T-helper 22 cell (primary cell): ENCODE data around the gene ZNF688.
"Not testable (repeated sequence)": the region's sequence is repeated elsewhere in the genome, so short reads cannot be mapped to it uniquely, and the experiment has no call there.

Source experiments
- DNase-seq: peaks from one replicate; pipeline ENCODE4 v3.0.0-alpha.2; 2020; ENCODE audit warnings: low read depth

The ZNF688 gene

DNA sequence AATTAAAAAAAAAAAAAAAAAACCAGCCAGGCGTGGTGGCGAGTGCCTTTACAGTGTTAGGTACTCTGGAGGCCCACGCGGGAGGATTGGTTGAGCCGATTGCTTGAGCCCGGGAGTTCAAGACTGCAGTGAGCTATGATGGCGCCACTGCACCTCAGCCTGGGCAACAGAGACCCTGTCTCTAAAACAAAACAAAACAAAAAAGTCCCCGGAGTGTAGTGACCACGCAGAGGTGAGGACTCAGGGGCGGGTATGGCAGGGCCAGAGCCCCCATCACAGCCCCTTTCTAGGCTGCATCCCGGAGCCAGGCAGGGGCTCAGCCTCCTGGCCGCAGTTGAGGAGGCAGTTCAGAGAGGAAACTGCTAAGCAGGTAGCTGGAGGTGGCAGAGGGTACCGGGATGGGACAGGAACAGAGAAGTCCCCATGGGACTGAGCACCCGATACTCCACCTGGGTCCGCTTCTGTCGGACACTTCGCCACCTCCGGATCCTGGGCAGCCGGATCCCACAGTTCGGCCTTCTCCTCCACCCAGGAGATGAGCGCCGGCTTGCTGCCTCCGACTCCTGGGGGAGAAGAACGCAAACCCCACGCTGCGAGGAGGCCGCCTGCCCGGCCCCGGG, 37.7 kb downstream of the ZNF688 start:
- DNase-seq, result no peak

GRCh38 chr16:30533146-30533522, 38.4 kb downstream of the ZNF688 start:
- no peak for DNase-seq

DNA sequence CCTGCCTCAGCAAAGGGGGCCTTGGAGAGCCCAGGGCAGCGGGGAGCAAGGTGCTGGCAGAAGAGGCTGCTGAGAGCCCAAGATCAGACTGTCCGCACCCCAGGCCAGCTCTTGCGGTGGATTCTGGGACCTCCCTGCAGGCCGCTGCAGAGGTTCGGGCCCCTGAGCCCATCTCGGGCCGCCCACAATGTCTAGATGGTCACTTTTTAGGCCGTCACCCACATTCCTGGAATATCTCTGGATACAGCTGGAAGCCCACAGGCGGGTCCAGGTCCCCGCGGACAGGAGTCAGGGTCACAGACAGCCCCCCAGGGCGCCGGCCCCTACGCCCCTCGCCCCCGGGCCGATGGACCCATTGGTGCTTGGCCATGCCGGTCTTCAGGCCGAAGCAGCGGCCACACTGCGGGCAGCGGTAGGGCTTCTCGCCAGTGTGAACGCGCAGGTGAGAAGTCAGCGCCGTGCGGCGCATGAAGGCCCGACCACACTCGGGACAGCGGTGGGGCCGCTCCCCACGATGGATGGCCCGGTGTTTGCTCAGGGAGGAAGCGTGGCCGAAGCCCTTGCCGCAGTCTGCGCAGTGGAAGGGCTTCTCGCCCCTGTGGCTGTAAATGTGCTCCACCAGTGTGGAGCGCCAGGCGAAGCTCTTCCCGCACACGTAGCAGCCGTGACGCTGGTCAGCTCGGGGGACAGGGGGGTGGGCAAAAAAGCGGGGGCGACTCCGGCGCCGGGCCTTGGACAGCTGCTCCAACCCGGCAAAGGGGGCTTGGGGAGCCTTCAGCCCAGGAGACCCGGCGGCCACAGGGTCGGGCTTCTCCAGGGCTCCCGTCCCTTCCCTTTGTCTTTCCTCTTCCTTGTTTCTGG, 39.0 kb downstream of the ZNF688 start:
- no peak for DNase-seq

DNA sequence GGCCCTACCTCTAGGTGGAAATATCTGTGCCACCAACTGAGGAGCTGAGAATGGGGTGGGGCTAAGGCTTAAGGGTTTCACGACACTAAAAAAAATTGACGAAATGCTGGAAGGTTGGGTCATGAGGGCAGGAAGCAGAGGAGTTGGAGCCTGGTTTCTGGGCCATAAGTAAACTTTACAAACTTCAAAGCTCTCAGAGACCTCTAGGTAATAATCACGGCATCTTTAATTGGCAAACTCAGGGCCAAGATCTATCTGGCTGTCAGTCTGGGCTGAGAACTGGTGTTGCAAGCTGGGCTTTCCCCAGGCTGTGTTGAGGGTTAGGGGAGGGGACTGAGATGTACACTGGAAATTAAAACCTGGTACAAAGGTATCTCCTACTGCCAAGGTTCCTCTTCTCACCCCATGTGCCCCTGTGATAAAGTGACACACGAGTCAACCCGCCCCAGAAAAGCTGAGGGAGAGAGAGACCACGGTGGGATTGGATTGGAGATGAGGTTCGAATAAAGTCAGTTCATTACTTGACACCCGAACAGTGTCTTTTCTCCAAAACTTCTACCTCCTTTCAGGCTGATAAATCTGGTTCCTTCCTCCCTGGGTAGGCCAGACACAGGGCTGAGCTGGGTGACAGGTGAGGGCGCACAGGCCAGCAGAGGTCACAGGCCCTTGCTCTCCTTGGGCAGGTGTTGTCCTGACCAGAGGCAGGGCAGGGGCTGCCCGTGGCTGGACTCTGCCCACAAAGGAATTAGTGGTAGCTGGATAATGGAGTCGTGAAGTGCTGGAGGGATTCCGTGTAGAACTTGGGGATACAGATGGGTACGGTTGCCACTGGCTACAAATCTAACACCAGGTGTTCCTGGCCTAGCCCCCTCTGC, 41.1 kb downstream of the ZNF688 start:
- no peak for DNase-seq

DNA sequence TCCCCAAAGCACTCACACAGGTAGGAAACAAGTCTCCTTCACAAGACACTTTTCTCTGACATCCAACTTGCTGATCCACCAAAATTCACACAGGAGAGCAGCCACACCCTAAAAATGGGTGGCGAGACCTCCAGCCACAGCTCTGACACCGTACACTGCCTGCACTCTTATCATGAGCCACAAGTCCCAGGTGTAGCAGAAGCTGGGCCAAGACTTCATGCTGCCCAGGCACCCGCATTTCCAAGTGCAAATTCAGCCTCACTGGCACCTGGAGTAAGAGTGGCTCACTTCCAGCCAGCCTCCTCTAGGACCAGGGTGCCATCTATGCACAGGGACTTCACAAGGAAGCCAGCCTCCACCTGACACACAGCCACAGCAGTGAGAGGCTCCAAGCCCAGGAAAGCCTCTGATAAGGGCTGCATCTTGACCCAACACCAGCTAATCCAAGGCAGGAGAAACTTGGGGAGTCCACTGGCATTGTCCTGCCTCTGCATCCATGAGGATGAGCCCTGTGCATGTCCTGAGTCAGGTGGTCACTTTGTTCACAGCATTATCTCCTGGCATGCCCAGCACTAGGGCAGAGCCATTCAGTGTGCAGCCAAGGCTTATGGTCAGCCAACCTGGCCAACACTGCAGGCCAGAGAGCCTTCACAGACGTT, 42.6 kb downstream of the ZNF688 start:
- DNase-seq, result no peak

- DNase-seq, result no peak
Measured at GRCh38 chr16:30527635-30528178, 43.8 kb downstream of the ZNF688 start.

DNA sequence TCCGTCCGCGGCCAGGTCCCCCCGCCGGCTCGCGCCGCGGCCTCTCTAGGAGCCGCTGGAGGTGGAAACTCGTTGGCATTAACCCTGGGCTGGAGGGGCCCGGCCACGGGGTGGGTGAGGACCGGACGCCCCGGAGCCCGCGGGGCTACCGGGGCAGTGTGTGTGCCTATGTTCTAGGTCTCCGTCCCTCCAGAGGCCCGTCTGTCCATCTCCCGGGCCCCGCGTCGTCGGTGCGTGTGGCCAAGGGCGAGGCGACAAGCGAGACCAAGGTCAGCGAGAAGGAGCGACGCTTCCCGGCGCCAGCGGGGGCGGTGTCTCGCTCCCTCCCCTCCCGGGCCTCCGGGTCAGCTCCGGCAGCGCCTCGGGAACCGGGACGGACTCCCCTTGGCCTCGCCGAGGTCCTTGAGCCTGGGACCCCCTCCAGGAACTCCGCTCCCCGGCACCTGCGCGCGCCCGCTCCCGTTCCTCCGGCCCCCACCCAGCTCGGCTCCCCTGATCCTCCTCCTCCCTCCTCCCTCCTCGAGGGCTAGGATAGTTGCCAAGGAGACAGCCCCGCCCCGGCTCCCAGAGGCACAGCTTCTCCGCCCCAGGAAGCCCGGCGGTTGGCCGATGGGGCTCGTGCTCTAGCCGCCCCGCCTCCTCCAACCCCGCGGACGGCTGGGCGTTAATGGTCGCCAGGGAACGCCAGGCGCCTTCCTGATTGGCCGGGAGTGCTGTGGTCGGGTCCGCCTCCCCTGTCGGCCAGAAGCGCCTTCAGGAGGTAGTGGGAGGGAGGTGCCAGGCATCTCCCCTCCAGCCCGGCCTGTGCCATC, 44.5 kb downstream of the ZNF688 start:
- DNase-seq, result peak; percentile 90

DNA sequence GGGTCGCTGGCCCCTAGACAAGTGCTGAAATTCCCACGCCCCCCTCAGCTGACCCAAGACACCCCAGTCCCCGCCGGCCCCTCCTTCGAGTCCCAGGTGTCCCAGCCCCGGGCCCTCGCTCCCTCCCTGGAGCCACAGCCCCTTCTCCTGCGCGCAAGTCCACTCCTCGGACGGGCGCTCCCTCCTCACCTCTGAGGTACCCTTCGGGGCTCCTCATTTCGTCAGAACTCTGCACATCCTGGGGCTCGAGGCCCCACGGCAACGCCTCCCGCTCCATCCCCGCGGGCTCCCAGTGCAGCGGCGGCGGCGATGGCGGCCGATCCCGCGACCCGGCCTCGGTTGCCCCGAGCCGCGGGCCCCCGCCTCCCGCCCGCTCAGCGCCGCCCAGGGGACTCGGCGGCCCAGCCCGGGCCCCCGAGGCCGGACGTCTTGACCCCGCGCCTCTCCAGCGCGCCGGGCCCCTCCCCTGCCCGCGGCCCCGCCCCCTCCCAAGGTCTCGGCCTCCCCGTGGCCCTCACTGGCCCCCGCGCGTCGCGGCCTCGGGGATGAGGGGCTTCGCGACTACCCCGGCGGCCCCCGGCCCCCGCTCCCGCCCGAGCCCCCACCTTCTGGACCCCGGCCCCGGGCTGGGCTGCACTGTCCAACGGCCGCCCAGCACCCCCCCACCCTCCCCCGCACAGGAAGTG, 45.2 kb downstream of the ZNF688 start, which contains the start of gene ZNF768:
ZNF768 (minus strand) TSS at position 430 of the 686 bp plus-strand sequence; CDS start at position 277, 153 bp downstream.
- DNase-seq, result no peak

GRCh38 chr16:30525844-30526136, 45.7 kb downstream of the ZNF688 start:
- no peak for DNase-seq

- DNase-seq, result no peak
Measured at GRCh38 chr16:30524575-30525568, 46.6 kb downstream of the ZNF688 start.

- no peak for DNase-seq
Measured at GRCh38 chr16:30523768-30524574, 47.5 kb downstream of the ZNF688 start.

- DNase-seq, result not testable (repeated sequence)
Measured at GRCh38 chr16:30522702-30523463, 48.6 kb downstream of the ZNF688 start.

- DNase-seq, result no peak
Measured at GRCh38 chr16:30521873-30522641, 49.5 kb downstream of the ZNF688 start.

GRCh38 chr16:30521476-30521872, 50.0 kb downstream of the ZNF688 start:
- no peak for DNase-seq
